ENCODE data around the gene LRMDA. TPM values are rescaled to one million over a fixed set of nuclear protein-coding genes. Genes with fewer than 3 reads are reported as not detected.

The LRMDA gene
- total RNA-seq, 1 donor from 2014 or later: 19.4 TPM

- H3K4me1 Mint-ChIP-seq (ENCODE audit: unreplicated experiment): peaks cover 8% of the 10 kb centered on the region
- no peak overlapping the region for H3K4me3 Mint-ChIP-seq (ENCODE audit: unreplicated experiment)
- TF ChIP-seq CTCF (IDR thresholded peaks at IDR 0.05; ENCODE audit: unreplicated experiment): no peak
- no peaks in the 10 kb centered on the region for H3K9me3 Mint-ChIP-seq (ENCODE audit: unreplicated experiment)
- H3K36me3 Mint-ChIP-seq (ENCODE audit: low read depth, unreplicated experiment): no peaks in the 10 kb centered on the region
- no peak for DNase-seq (ENCODE audit: low spot score)
- H3K27ac Mint-ChIP-seq (ENCODE audit: unreplicated experiment): no peak overlapping the region
- no peaks in the 10 kb centered on the region for H3K27me3 Mint-ChIP-seq (ENCODE audit: unreplicated experiment)
Measured at GRCh38 chr10:76430061-76430645, 998.7 kb downstream of the LRMDA start.

GRCh38 chr10:76432016-76433012, 1000.9 kb downstream of the LRMDA start:
- no peak for DNase-seq (ENCODE audit: low spot score)
- Mint-ChIP-seq H3K27me3 (ENCODE audit: unreplicated experiment) (no peaks in the 10 kb centered on the region), H3K36me3 (ENCODE audit: low read depth, unreplicated experiment) (no peaks in the 10 kb centered on the region), H3K4me3 (ENCODE audit: unreplicated experiment) (no peak overlapping the region), H3K4me1 (ENCODE audit: unreplicated experiment) (peaks cover 8% of the 10 kb centered on the region), H3K9me3 (ENCODE audit: unreplicated experiment) (no peaks in the 10 kb centered on the region), H3K27ac (ENCODE audit: unreplicated experiment) (no peak overlapping the region)
- TF ChIP-seq CTCF (IDR thresholded peaks at IDR 0.05; ENCODE audit: unreplicated experiment): no peak

- no peak for TF ChIP-seq CTCF (IDR thresholded peaks at IDR 0.05; ENCODE audit: unreplicated experiment)
- Mint-ChIP-seq H3K27me3 (ENCODE audit: unreplicated experiment) (no peaks in the 10 kb centered on the region), H3K9me3 (ENCODE audit: unreplicated experiment) (no peaks in the 10 kb centered on the region), H3K27ac (ENCODE audit: unreplicated experiment) (no peak overlapping the region), H3K36me3 (ENCODE audit: low read depth, unreplicated experiment) (no peaks in the 10 kb centered on the region), H3K4me3 (ENCODE audit: unreplicated experiment) (no peak overlapping the region), H3K4me1 (ENCODE audit: unreplicated experiment) (peaks cover 8% of the 10 kb centered on the region)
- DNase-seq (ENCODE audit: low spot score): no peak
Measured at GRCh38 chr10:76433161-76434005, 1002.0 kb downstream of the LRMDA start.

- Mint-ChIP-seq H3K4me1 (ENCODE audit: unreplicated experiment) (peaks cover 8% of the 10 kb centered on the region), H3K27me3 (ENCODE audit: unreplicated experiment) (no peaks in the 10 kb centered on the region), H3K4me3 (ENCODE audit: unreplicated experiment) (no peak overlapping the region), H3K27ac (ENCODE audit: unreplicated experiment) (no peak overlapping the region), H3K36me3 (ENCODE audit: low read depth, unreplicated experiment) (no peaks in the 10 kb centered on the region), H3K9me3 (ENCODE audit: unreplicated experiment) (no peaks in the 10 kb centered on the region)
- DNase-seq (ENCODE audit: low spot score): no peak
- no peak for TF ChIP-seq CTCF (IDR thresholded peaks at IDR 0.05; ENCODE audit: unreplicated experiment)
Measured at GRCh38 chr10:76435157-76435556, 1003.7 kb downstream of the LRMDA start.
